ENCODE measurements around the gene GCNT3. TPM values are rescaled to one million over a fixed set of nuclear protein-coding genes. Genes with fewer than 3 reads are reported as not detected.

Gene GCNT3
- total RNA-seq, 1 experiment from 2014 or later, result 0.52 TPM

- Histone ChIP-seq H3K9me2 (ENCODE audit: insufficient read depth) (no peaks in the 10 kb centered on the region), H3K79me2 (ENCODE audit: low read depth) (no peaks in the 10 kb centered on the region), H3K4me3 (no peak overlapping the region), H3K27me3 (ENCODE audit: insufficient read depth, low read depth) (no peaks in the 10 kb centered on the region), H4K20me1 (ENCODE audit: insufficient read depth) (no peaks in the 10 kb centered on the region), H3K4me2 (no peak overlapping the region), H2AFZ (no peak overlapping the region), H3K4me1 (replicated peaks; ENCODE audit: insufficient read depth) (no peaks in the 10 kb centered on the region), H3F3A (ENCODE audit: insufficient read depth, low read depth) (no peaks in the 10 kb centered on the region), H3K9me3 (ENCODE audit: insufficient read depth, low read depth) (no peaks in the 10 kb centered on the region), H3K27ac (no peak overlapping the region), H3K36me3 (ENCODE audit: low read depth) (no peaks in the 10 kb centered on the region)
- peak; percentile 45 to 68 for DNase-seq
- POLR2A ChIA-PET (ENCODE audit: unreplicated experiment), result no interaction called here
- intact Hi-C loops (cut with micrococcal nuclease; ENCODE audit: unreplicated experiment), result loop anchor here (5.0 kb wide), 1 partner anchor 50 kb away; no protein-coding TSS in a partner anchor
- CTCF ChIA-PET, result interaction anchor here (0.7 kb wide), 1 partner anchor 10 kb away, joined by 5 read pairs; no protein-coding TSS in a partner anchor
- BruUV-seq (replicated peaks), result no TSS peak
- TF ChIP-seq CTCF (conservative IDR thresholded peaks at IDR 0.05) (peak; percentile 69), EZH2 (IDR thresholded peaks at IDR 0.05; ENCODE audit: low read depth) (no peak)
Observed at GRCh38 chr15:59622289-59622688, 10.7 kb downstream of the GCNT3 start.

- Histone ChIP-seq H3K4me1 (replicated peaks; ENCODE audit: insufficient read depth) (no peaks in the 10 kb centered on the region), H3K9me2 (ENCODE audit: insufficient read depth) (no peaks in the 10 kb centered on the region), H3K4me3 (no peak overlapping the region), H3K27me3 (ENCODE audit: insufficient read depth, low read depth) (no peaks in the 10 kb centered on the region), H3K79me2 (ENCODE audit: low read depth) (no peaks in the 10 kb centered on the region), H3K27ac (no peak overlapping the region), H3K36me3 (ENCODE audit: low read depth) (no peaks in the 10 kb centered on the region), H2AFZ (no peak overlapping the region), H3K9me3 (ENCODE audit: insufficient read depth, low read depth) (no peaks in the 10 kb centered on the region), H4K20me1 (ENCODE audit: insufficient read depth) (no peaks in the 10 kb centered on the region), H3K4me2 (no peak overlapping the region), H3F3A (ENCODE audit: insufficient read depth, low read depth) (no peaks in the 10 kb centered on the region)
- ChIA-PET POLR2A (ENCODE audit: unreplicated experiment) (no interaction called here), CTCF (interaction anchor here (0.7 to 1.7 kb wide), 3 partner anchors 100 to 703 kb away, joined by 4 to 11 read pairs (median 8); no protein-coding TSS in a partner anchor)
- no TSS peak for BruUV-seq (replicated peaks)
- no peak for DNase-seq
- intact Hi-C loops (cut with micrococcal nuclease; ENCODE audit: unreplicated experiment), result no loop called here
- TF ChIP-seq EZH2 (IDR thresholded peaks at IDR 0.05; ENCODE audit: low read depth) (no peak), CTCF (conservative IDR thresholded peaks at IDR 0.05) (no peak; the same call in 1 of the 2 replicates)
Observed at GRCh38 chr15:59632714-59633113, 21.1 kb downstream of the GCNT3 start.

DNA sequence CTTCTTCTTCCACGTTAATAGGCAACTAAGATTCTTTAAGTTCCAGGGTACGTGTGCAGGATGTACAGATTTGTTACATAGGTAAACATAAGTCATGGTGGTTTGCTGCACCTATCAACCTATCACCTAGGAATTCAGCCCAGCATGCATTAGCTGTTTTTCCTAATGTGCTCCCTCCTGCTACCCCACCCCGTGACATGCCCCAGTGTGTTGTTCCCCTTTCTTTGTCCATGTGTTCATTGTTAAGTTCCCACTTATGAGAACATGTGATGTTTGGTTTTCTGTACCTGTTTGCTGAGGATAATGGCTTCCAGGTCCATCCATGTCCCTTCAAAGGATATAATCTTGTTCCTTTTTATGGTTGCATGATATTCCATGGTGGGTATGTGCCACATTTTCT lies 24.6 kb downstream of the GCNT3 start:
- ChIA-PET POLR2A (ENCODE audit: unreplicated experiment) (interaction anchor here (0.7 kb wide), 1 partner anchor 103 kb away, joined by 4 read pairs; no protein-coding TSS in a partner anchor), CTCF (no interaction called here)
- H2AFZ ChIP-seq, result no peak overlapping the region
- no peaks in the 10 kb centered on the region; the same call in 1 of the 2 replicates for H3K36me3 ChIP-seq (ENCODE audit: low read depth)
- no peaks in the 10 kb centered on the region for H3K27me3 ChIP-seq (ENCODE audit: insufficient read depth, low read depth)
- no peak overlapping the region for H3K4me3 ChIP-seq
- DNase-seq, result no peak
- no peak overlapping the region for H3K4me2 ChIP-seq
- H3K27ac ChIP-seq, result no peak overlapping the region
- H3F3A ChIP-seq (ENCODE audit: insufficient read depth, low read depth), result no peaks in the 10 kb centered on the region
- intact Hi-C loops (cut with micrococcal nuclease; ENCODE audit: unreplicated experiment), result no loop called here
- no peaks in the 10 kb centered on the region for H4K20me1 ChIP-seq (ENCODE audit: insufficient read depth)
- TF ChIP-seq EZH2 (IDR thresholded peaks at IDR 0.05; ENCODE audit: low read depth), result no peak
- no peak for TF ChIP-seq CTCF (conservative IDR thresholded peaks at IDR 0.05)
- TSS peak; percentile 10 for BruUV-seq (replicated peaks)
- H3K79me2 ChIP-seq (ENCODE audit: low read depth), result no peaks in the 10 kb centered on the region
- no peaks in the 10 kb centered on the region for H3K9me2 ChIP-seq (ENCODE audit: insufficient read depth)
- no peaks in the 10 kb centered on the region for H3K9me3 ChIP-seq (ENCODE audit: insufficient read depth, low read depth)
- H3K4me1 ChIP-seq (replicated peaks; ENCODE audit: insufficient read depth), result no peaks in the 10 kb centered on the region
